Spleen (tissue), 11 donors: ENCODE measurements around the gene HSPA12A. TPM values are rescaled to one million over a fixed set of nuclear protein-coding genes. Genes with fewer than 3 reads are reported as not detected.
A peak's percentile ranks its signal among the peaks of the same experiment; 100 is the strongest.

Source experiments
- DNase-seq: peaks from one replicate; pipeline ENCODE4 v3.0.0-alpha.2; 2020
- H3K27ac ChIP-seq, 8 donors: fragments of 200-600 bp; sonication (generic) in 7 of 8; 1 replicate in 4 of 8; 2 replicates in 4 of 8; pipeline versions ENCODE4 v1.5.0 to v1.8.0; 2016 to 2021; ENCODE audit warnings: inconsistent platforms in 4 of 8, mild to moderate bottlenecking in 4 of 8, moderate library complexity in 1 of 8
- H3K27me3 ChIP-seq, 7 donors: fragments of 200-600 bp; sonication (generic) in 6 of 7; replicated peaks in 1 of 7; 1 replicate in 4 of 7; 2 replicates in 3 of 7; pipeline versions ENCODE4 v1.5.0 to v1.8.0; 2016 to 2021; ENCODE audit warnings: inconsistent platforms in 3 of 7, mild to moderate bottlenecking in 1 of 7
- H3K36me3 ChIP-seq, 6 donors: fragments of 200-600 bp; sonication (generic) in 5 of 6; 1 replicate in 4 of 6; 2 replicates in 2 of 6; pipeline versions ENCODE4 v1.5.0 to v1.8.0; 2016 to 2021; ENCODE audit warnings: inconsistent platforms in 2 of 6
- H3K4me1 ChIP-seq, 6 donors: fragments of 200-600 bp; sonication (generic) in 5 of 6; 1 replicate in 3 of 6; 2 replicates in 3 of 6; pipeline versions ENCODE4 v1.5.0 to v1.8.0; 2016 to 2021; ENCODE audit warnings: inconsistent platforms in 3 of 6
- H3K4me3 ChIP-seq, 8 donors: fragments of 200-600 bp; sonication (generic) in 7 of 8; 1 replicate in 4 of 8; 2 replicates in 4 of 8; pipeline versions ENCODE4 v1.5.0 to v1.8.0; 2016 to 2021; ENCODE audit warnings: inconsistent platforms in 4 of 8, mild to moderate bottlenecking in 4 of 8, moderate library complexity in 2 of 8
- H3K9me3 ChIP-seq, 8 donors: fragments of 200-600 bp; sonication (generic) in 7 of 8; 1 replicate in 4 of 8; 2 replicates in 4 of 8; pipeline versions ENCODE4 v1.5.0 to v1.8.0; 2016 to 2021; ENCODE audit warnings: inconsistent platforms in 4 of 8
- CTCF ChIP-seq, 11 experiments: fragments of 200-600 bp in 7 of 11; fragments of 450-650 bp in 4 of 11; sonication (generic) in 4 of 11; IDR thresholded peaks in 8 of 11; conservative IDR thresholded peaks in 3 of 11; 1 replicate in 7 of 11; 2 replicates in 4 of 11; pipeline versions ENCODE4 v1.4.0 to v1.8.0; 2016 to 2021; ENCODE audit warnings: antibody characterized with exemption in 11 of 11, inconsistent platforms in 4 of 11, mild to moderate bottlenecking in 1 of 11
- POLR2A ChIP-seq, 3 donors: fragments of 450-650 bp; IDR thresholded peaks; one replicate each; pipeline ENCODE4 v1.5.1; 2017; ENCODE audit warnings: antibody characterized with exemption in 3 of 3, mild to moderate bottlenecking in 1 of 3
- POLR2AphosphoS5 ChIP-seq, 3 donors: sonication (generic); formaldehyde crosslinking; IDR thresholded peaks; one replicate each; pipeline ENCODE4 v1.5.1; 2017; ENCODE audit warnings: antibody characterized with exemption in 3 of 3
- WGBS, 5 donors: extraction: QIAGEN DNeasy Blood & Tissue Kit in 3 of 5; methylation state at CpG; one replicate each; pipeline versions ENCODE4 v1.1.5 to v1.1.7; 2013 to 2018; 5-methylcytosine and 5-hydroxymethylcytosine counted together
- intact Hi-C: fragments of 100-400 bp; cut with DNase I; formaldehyde crosslinking; loops from one replicate; pipeline ENCODE4 v1.15.0; 2023; ENCODE audit warnings: low total_unique reads
- polyA plus RNA-seq, 3 donors: library from polyadenylated mRNA; stranded (reverse); fragments of 200-250 nt; gene quantifications; one replicate each; pipeline ENCODE4 v1.2.1, GENCODE V29; 2013
- total RNA-seq, 7 donors: library from RNA; depleted of rRNA in 3 of 7; stranded (reverse); fragments of >200 nt in 3 of 7; fragmentation: NEBNext Ultra II Directional in 4 of 7; extraction: Animal tissue kit (Norgen Biotek cat#: 25700) in 4 of 7; gene quantifications; one replicate each; pipeline versions ENCODE4 v1.1.0 to v1.2.1, GENCODE V29; 2016 to 2021
- donor health status: healthy with polysubstance abuse.
- donor health status: DM: no; HTN: no; CAD: no; lungs with moderate emphysema.
- donor health status: DM: no; HTN: no; CAD: no.
- donor health status: Bipolar disorder and iron deficiency.
- donor health status: healthy.
- donor health status: DM: no; HTN: no; CAD: no.
- donor health status: DM: yes; HTN: yes; CAD: no.

The HSPA12A gene
- total and polyA plus RNA-seq, 10 donors = 1.5 to 16.5 (median 6.9) TPM

GRCh38 chr10:116784035-116784434, 41.7 kb upstream of the HSPA12A start:
- intact Hi-C loops = no loop called here

GRCh38 chr10:116783011-116783655, 40.8 kb upstream of the HSPA12A start:
- no peak for TF ChIP-seq POLR2A (IDR thresholded peaks at IDR 0.05)
- peak in 1 of 3 donors; percentile 17 for TF ChIP-seq POLR2AphosphoS5 (IDR thresholded peaks at IDR 0.05)
- Histone ChIP-seq H3K4me1 (peaks cover 0 to 11% (median 7%) of the 10 kb centered on the region in 6 donors), H3K27ac (no peak overlapping the region), H3K9me3 (no peaks in the 10 kb centered on the region), H3K36me3 (no peaks in the 10 kb centered on the region), H3K27me3 (peaks cover 0 to 5% (median 0%) of the 10 kb centered on the region in 7 donors), H3K4me3 (no peak overlapping the region)
- 71 to 86% (median 78%) methylated on average over 11 to 13 of the region's 13 CpGs for WGBS, 5 donors
- peak; percentile 29 for DNase-seq
- intact Hi-C loops = no loop called here

More at GRCh38 chr10:116784035-116784434, 41.7 kb upstream of the HSPA12A start:
- no peaks in the 10 kb centered on the region for H3K36me3 ChIP-seq
- TF ChIP-seq POLR2AphosphoS5 (IDR thresholded peaks at IDR 0.05) (no peak), POLR2A (IDR thresholded peaks at IDR 0.05) (no peak), CTCF (IDR thresholded peaks at IDR 0.05 in 8 of 11, conservative IDR thresholded peaks at IDR 0.05 in 3 of 11) (no peak)
- peaks cover 0 to 5% (median 0%) of the 10 kb centered on the region in 7 donors for H3K27me3 ChIP-seq
- H3K4me1 ChIP-seq = peaks cover 0 to 14% (median 9%) of the 10 kb centered on the region in 6 donors
- 83 to 95% (median 90%) methylated on average over 3 of the region's 3 CpGs for WGBS, 5 donors
- DNase-seq = peak; percentile 40
- H3K4me3 ChIP-seq = no peak overlapping the region
- H3K9me3 ChIP-seq = no peaks in the 10 kb centered on the region
- H3K27ac ChIP-seq = no peak overlapping the region

- Histone ChIP-seq H3K27me3 (no peaks in the 10 kb centered on the region), H3K27ac (no peak overlapping the region), H3K36me3 (no peaks in the 10 kb centered on the region), H3K9me3 (no peaks in the 10 kb centered on the region), H3K4me1 (no peaks in the 10 kb centered on the region), H3K4me3 (no peak overlapping the region)
- WGBS, 5 donors = 60 to 75% (median 68%) methylated on average over 7 of the region's 7 CpGs
- no peak for DNase-seq
- TF ChIP-seq CTCF (IDR thresholded peaks at IDR 0.05 in 8 of 11, conservative IDR thresholded peaks at IDR 0.05 in 3 of 11) (no peak), POLR2AphosphoS5 (IDR thresholded peaks at IDR 0.05) (no peak), POLR2A (IDR thresholded peaks at IDR 0.05) (no peak)
- intact Hi-C loops = no loop called here
Measured at GRCh38 chr10:116781370-116781884, 39.1 kb upstream of the HSPA12A start.

GRCh38 chr10:116780691-116781205, 38.4 kb upstream of the HSPA12A start:
- WGBS, 5 donors = 71 to 98% (median 91%) methylated on average over 3 of the region's 3 CpGs
- no peak overlapping the region for H3K27ac ChIP-seq
- intact Hi-C loops = no loop called here
- DNase-seq = no peak
- no peaks in the 10 kb centered on the region for H3K36me3 ChIP-seq
- H3K27me3 ChIP-seq = peaks cover 0 to 5% (median 0%) of the 10 kb centered on the region in 7 donors
- TF ChIP-seq POLR2A (IDR thresholded peaks at IDR 0.05) (no peak), CTCF (IDR thresholded peaks at IDR 0.05 in 8 of 11, conservative IDR thresholded peaks at IDR 0.05 in 3 of 11) (no peak), POLR2AphosphoS5 (IDR thresholded peaks at IDR 0.05) (no peak)
- H3K4me1 ChIP-seq = no peaks in the 10 kb centered on the region
- no peaks in the 10 kb centered on the region for H3K9me3 ChIP-seq
- no peak overlapping the region for H3K4me3 ChIP-seq
